ENCODE results near the gene TSC22D4. TPM values are rescaled to one million over a fixed set of nuclear protein-coding genes. Genes with fewer than 3 reads are reported as not detected.

The TSC22D4 gene
- total and polyA plus RNA-seq, 7 experiments from 2014 or later = 23.7 to 124 (median 112) TPM

DNA sequence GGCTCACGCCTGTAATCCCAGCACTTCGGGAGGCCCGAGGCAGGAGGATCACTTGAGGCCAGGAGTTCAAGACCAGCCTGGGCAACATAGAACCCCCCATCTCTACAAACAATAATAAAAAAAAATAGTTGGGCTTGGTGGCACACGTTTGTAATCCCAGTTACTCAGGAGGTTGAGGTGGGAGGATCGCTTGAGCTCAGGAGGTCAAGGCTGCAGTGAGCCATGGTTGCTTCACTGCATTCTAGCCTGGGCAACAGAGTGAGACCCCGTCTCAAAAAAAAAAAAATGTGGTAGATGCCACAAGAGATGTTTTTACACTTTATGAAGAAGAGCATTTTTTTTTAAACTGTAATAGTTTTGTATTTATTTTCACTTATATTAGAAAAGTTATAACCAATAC lies 17.5 kb upstream of the TSC22D4 start:
- no peaks in the 10 kb centered on the region for H3K9me3 ChIP-seq (ENCODE audit: control insufficient read depth in 2 of 3, low read length in 3 of 3)
- DNase-seq (no peak), ATAC-seq (no peak)
- peaks cover 0 to 2% (median 0%) of the 10 kb centered on the region in 5 donors for H3K36me3 Mint-ChIP-seq
- no peak overlapping the region for H3K4me3 ChIP-seq (ENCODE audit: low read length)
- intact Hi-C loops (cut with micrococcal nuclease) = no loop called here
- H3K4me3 Mint-ChIP-seq = no peak overlapping the region
- no peaks in the 10 kb centered on the region for H3K9me3 Mint-ChIP-seq
- H3K36me3 ChIP-seq (ENCODE audit: control insufficient read depth in 2 of 3, insufficient read depth in 3 of 3, low read length in 3 of 3) = no peaks in the 10 kb centered on the region
- POLR2A ChIA-PET = no interaction called here
- H3K4me1 Mint-ChIP-seq = peaks cover 8 to 26% (median 21%) of the 10 kb centered on the region in 7 donors
- peaks cover 0 to 26% (median 0%) of the 10 kb centered on the region in 5 donors for H3K27me3 Mint-ChIP-seq
- CTCF ChIA-PET = interaction anchor here (0.6 to 2.2 kb wide), 3 partner anchors 63 to 1953 kb away, joined by 3 to 11 read pairs (median 3); no protein-coding TSS in a partner anchor
- H3K27ac ChIP-seq (ENCODE audit: low read depth, low read length) = no peak overlapping the region
- H3K4me1 ChIP-seq (ENCODE audit: control insufficient read depth in 2 of 2, insufficient read depth in 2 of 2, low read length in 2 of 2) = peaks cover 0 to 8% of the 10 kb centered on the region in 2 donors
- peak overlapping the region in 2 of 9 donors; percentile 12 to 21 for H3K27ac Mint-ChIP-seq
- H3K27me3 ChIP-seq (ENCODE audit: control insufficient read depth in 2 of 2, insufficient read depth in 2 of 2, low read length in 2 of 2) = no peaks in the 10 kb centered on the region

GRCh38 chr7:100493476-100494264 lies 14.7 kb upstream of the TSC22D4 start:
- ChIA-PET CTCF (interaction anchor here (0.6 to 3.4 kb wide), 8 partner anchors 11 to 71 kb away, joined by 3 to 8 read pairs (median 4); no protein-coding TSS in a partner anchor), POLR2A (interaction anchor here (0.6 to 2.1 kb wide), 14 partner anchors 11 to 406 kb away, joined by 3 to 7 read pairs (median 3); partner anchors contain the start of genes FBXO24 and LRCH4)
- H3K4me1 ChIP-seq (ENCODE audit: control insufficient read depth in 2 of 2, insufficient read depth in 2 of 2, low read length in 2 of 2) = peaks cover 0 to 8% of the 10 kb centered on the region in 2 donors
- Mint-ChIP-seq H3K9me3 (no peaks in the 10 kb centered on the region), H3K4me1 (peaks cover 8 to 26% (median 21%) of the 10 kb centered on the region in 7 donors), H3K27me3 (peaks cover 0 to 26% (median 0%) of the 10 kb centered on the region in 5 donors), H3K36me3 (peaks cover 0 to 2% (median 0%) of the 10 kb centered on the region in 5 donors), H3K4me3 (peak overlapping the region; percentile 72 to 85 (median 80)), H3K27ac (peak overlapping the region; percentile 20 to 84 (median 67))
- peak overlapping the region; percentile 45 for H3K27ac ChIP-seq (ENCODE audit: low read depth, low read length)
- H3K4me3 ChIP-seq (ENCODE audit: low read length) = peak overlapping the region; percentile 53
- DNase-seq = peak in 8 of 9 donors; percentile 45 to 65 (median 56)
- ATAC-seq = peak; percentile 81
- intact Hi-C loops (cut with micrococcal nuclease) = loop anchor here in 1 of 2 donors (1.0 to 2.0 kb wide), 3 partner anchors 23 to 65 kb away; partner anchors contain the start of gene AGFG2
- H3K36me3 ChIP-seq (ENCODE audit: control insufficient read depth in 2 of 3, insufficient read depth in 3 of 3, low read length in 3 of 3) = no peaks in the 10 kb centered on the region
- H3K9me3 ChIP-seq (ENCODE audit: control insufficient read depth in 2 of 3, low read length in 3 of 3) = no peaks in the 10 kb centered on the region
- no peaks in the 10 kb centered on the region for H3K27me3 ChIP-seq (ENCODE audit: control insufficient read depth in 2 of 2, insufficient read depth in 2 of 2, low read length in 2 of 2)

GRCh38 chr7:100492738-100493475 lies 13.9 kb upstream of the TSC22D4 start:
- peaks cover 0 to 8% of the 10 kb centered on the region in 2 donors for H3K4me1 ChIP-seq (ENCODE audit: control insufficient read depth in 2 of 2, insufficient read depth in 2 of 2, low read length in 2 of 2)
- Mint-ChIP-seq H3K4me3 (peak overlapping the region; percentile 72 to 85 (median 78)), H3K9me3 (no peaks in the 10 kb centered on the region), H3K36me3 (peaks cover 0 to 2% (median 0%) of the 10 kb centered on the region in 5 donors), H3K4me1 (peaks cover 8 to 26% (median 21%) of the 10 kb centered on the region in 7 donors), H3K27me3 (peaks cover 0 to 26% (median 0%) of the 10 kb centered on the region in 5 donors), H3K27ac (peak overlapping the region; percentile 20 to 96 (median 62))
- ATAC-seq (no peak), DNase-seq (no peak)
- peak overlapping the region; percentile 53 for H3K4me3 ChIP-seq (ENCODE audit: low read length)
- intact Hi-C loops (cut with micrococcal nuclease) = loop anchor here in 1 of 2 donors (1.0 to 2.0 kb wide), 3 partner anchors 23 to 66 kb away; partner anchors contain the start of gene AGFG2
- ChIA-PET POLR2A (interaction anchor here (0.6 to 2.1 kb wide), 12 partner anchors 10 to 405 kb away, joined by 3 to 7 read pairs (median 3); partner anchors contain the start of genes FBXO24 and LRCH4), CTCF (interaction anchor here (0.6 to 3.4 kb wide), 7 partner anchors 11 to 72 kb away, joined by 3 to 8 read pairs (median 5); no protein-coding TSS in a partner anchor)
- H3K27me3 ChIP-seq (ENCODE audit: control insufficient read depth in 2 of 2, insufficient read depth in 2 of 2, low read length in 2 of 2) = no peaks in the 10 kb centered on the region
- peak overlapping the region; percentile 45 for H3K27ac ChIP-seq (ENCODE audit: low read depth, low read length)
- H3K9me3 ChIP-seq (ENCODE audit: control insufficient read depth in 2 of 3, low read length in 3 of 3) = no peaks in the 10 kb centered on the region
- no peaks in the 10 kb centered on the region for H3K36me3 ChIP-seq (ENCODE audit: control insufficient read depth in 2 of 3, insufficient read depth in 3 of 3, low read length in 3 of 3)

DNA sequence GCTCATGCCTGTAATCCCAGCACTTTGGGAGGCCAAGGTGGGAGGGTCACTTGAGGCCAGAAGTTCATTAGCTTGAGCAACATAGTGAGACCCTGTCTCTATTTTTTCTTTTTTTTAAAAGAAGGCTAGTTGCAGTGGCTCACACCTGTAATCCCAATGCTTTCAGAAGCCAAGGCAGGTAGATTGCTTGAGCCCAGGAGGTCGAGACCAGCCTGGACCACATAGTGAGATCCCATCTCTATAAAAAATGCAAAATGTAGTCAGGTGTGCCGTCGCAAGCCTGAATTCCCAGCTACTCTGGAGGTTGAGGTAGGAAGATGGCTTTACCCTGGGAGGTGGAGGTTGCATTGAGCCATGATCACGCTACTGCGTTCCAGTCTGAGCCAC lies 12.2 kb upstream of the TSC22D4 start:
- peak overlapping the region in 2 of 9 donors; percentile 10 to 49 for H3K27ac Mint-ChIP-seq
- peaks cover 0 to 25% (median 0%) of the 10 kb centered on the region in 5 donors for H3K27me3 Mint-ChIP-seq
- DNase-seq (no peak), ATAC-seq (no peak)
- no peaks in the 10 kb centered on the region for H3K36me3 ChIP-seq (ENCODE audit: control insufficient read depth in 2 of 3, insufficient read depth in 3 of 3, low read length in 3 of 3)
- POLR2A ChIA-PET = interaction anchor here (0.6 kb wide), 1 partner anchor 42 kb away, joined by 3 read pairs; no protein-coding TSS in a partner anchor
- H3K4me1 ChIP-seq (ENCODE audit: control insufficient read depth in 2 of 2, insufficient read depth in 2 of 2, low read length in 2 of 2) = peaks cover 0 to 8% of the 10 kb centered on the region in 2 donors
- CTCF ChIA-PET = interaction anchor here (0.8 kb wide), 1 partner anchor 396 kb away, joined by 3 read pairs; no protein-coding TSS in a partner anchor
- no peaks in the 10 kb centered on the region for H3K27me3 ChIP-seq (ENCODE audit: control insufficient read depth in 2 of 2, insufficient read depth in 2 of 2, low read length in 2 of 2)
- H3K4me3 Mint-ChIP-seq = no peak overlapping the region
- no peaks in the 10 kb centered on the region for H3K9me3 Mint-ChIP-seq
- no peak overlapping the region for H3K27ac ChIP-seq (ENCODE audit: low read depth, low read length)
- intact Hi-C loops (cut with micrococcal nuclease) = no loop called here
- no peaks in the 10 kb centered on the region for H3K9me3 ChIP-seq (ENCODE audit: control insufficient read depth in 2 of 3, low read length in 3 of 3)
- peaks cover 0 to 2% (median 0%) of the 10 kb centered on the region in 5 donors for H3K36me3 Mint-ChIP-seq
- peaks cover 8 to 26% (median 21%) of the 10 kb centered on the region in 7 donors for H3K4me1 Mint-ChIP-seq
- no peak overlapping the region for H3K4me3 ChIP-seq (ENCODE audit: low read length)

DNA sequence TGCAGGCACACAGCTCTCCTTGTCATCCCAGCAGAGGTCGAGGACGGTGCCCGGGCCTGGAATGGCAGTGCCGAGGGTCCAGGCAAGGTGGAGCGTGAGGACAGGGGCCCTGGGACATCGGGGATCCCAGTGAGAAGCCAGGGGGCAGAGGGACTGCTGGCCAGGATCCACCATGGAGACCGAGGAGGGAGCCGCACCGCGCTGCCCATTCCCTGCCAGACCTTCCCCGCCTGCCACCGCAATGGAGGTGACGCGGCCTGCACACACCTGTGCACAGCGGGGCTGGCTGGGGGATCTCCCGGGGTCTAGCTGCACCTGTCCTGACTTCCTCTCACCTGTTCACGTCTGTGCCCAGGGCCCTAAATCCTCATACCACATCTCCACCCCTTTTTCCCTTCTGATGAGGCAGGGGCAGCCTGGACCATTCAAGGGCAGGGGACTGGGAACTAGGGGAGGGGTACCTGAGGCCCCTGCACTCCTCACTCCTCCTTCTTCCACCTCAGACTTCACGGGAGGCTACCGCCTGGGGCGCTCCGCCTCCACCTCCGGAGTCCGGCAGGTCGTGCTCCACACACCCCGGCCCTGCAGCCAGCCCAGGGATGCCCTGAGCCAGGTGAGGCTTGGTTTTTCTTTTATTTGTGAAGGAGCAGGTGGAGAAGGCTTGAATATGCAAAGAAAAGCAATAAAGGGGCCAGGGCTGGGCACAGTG lies 11.6 kb upstream of the TSC22D4 start:
- POLR2A ChIA-PET = interaction anchor here (0.6 kb wide), 1 partner anchor 43 kb away, joined by 3 read pairs; no protein-coding TSS in a partner anchor
- H3K27ac Mint-ChIP-seq = peak overlapping the region in 1 of 9 donors; percentile 25
- no peak for DNase-seq

More for the DNA sequence above, 11.6 kb upstream of the TSC22D4 start:
- ATAC-seq = no peak
- Mint-ChIP-seq H3K4me3 (no peak overlapping the region), H3K36me3 (peaks cover 0 to 2% (median 0%) of the 10 kb centered on the region in 5 donors), H3K4me1 (peaks cover 8 to 30% (median 22%) of the 10 kb centered on the region in 7 donors), H3K9me3 (peaks cover 0 to 1% (median 0%) of the 10 kb centered on the region in 11 donors), H3K27me3 (peaks cover 0 to 23% (median 0%) of the 10 kb centered on the region in 5 donors)
- H3K27ac ChIP-seq (ENCODE audit: low read depth, low read length) = no peak overlapping the region
- no peaks in the 10 kb centered on the region for H3K9me3 ChIP-seq (ENCODE audit: control insufficient read depth in 2 of 3, low read length in 3 of 3)
- no peak overlapping the region for H3K4me3 ChIP-seq (ENCODE audit: low read length)
- H3K36me3 ChIP-seq (ENCODE audit: control insufficient read depth in 2 of 3, insufficient read depth in 3 of 3, low read length in 3 of 3) = no peaks in the 10 kb centered on the region
- CTCF ChIA-PET = interaction anchor here (0.9 kb wide), 1 partner anchor 68 kb away, joined by 3 read pairs; no protein-coding TSS in a partner anchor
- intact Hi-C loops (cut with micrococcal nuclease) = no loop called here
- H3K27me3 ChIP-seq (ENCODE audit: control insufficient read depth in 2 of 2, insufficient read depth in 2 of 2, low read length in 2 of 2) = no peaks in the 10 kb centered on the region
- peaks cover 0 to 8% of the 10 kb centered on the region in 2 donors for H3K4me1 ChIP-seq (ENCODE audit: control insufficient read depth in 2 of 2, insufficient read depth in 2 of 2, low read length in 2 of 2)

Measured in naive thymus-derived CD4-positive, alpha-beta T cell (primary cell).